Peyer's patch (tissue), 4 donors: ENCODE measurements around the gene SMAD3.

ENCODE experiments used
- CTCF ChIP-seq, 6 experiments: fragments of 450-650 bp in 4 of 6; fragments of 200-600 bp in 2 of 6; sonication (generic) in 1 of 6; IDR thresholded peaks; one replicate each; pipeline ENCODE4 v1.5.1; 2017 to 2019; ENCODE audit warnings: antibody characterized with exemption in 6 of 6, mild to moderate bottlenecking in 3 of 6, moderate library complexity in 1 of 6
- POLR2A ChIP-seq, 2 donors: fragments of 450-650 bp; IDR thresholded peaks; one replicate each; pipeline ENCODE4 v1.5.1; 2017; ENCODE audit warnings: antibody characterized with exemption in 2 of 2, mild to moderate bottlenecking in 2 of 2, moderate library complexity in 2 of 2

- no peak for TF ChIP-seq CTCF (IDR thresholded peaks at IDR 0.05)
- TF ChIP-seq POLR2A (IDR thresholded peaks at IDR 0.05), result no peak
Observed at GRCh38 chr15:67174446-67174845, 109.0 kb downstream of the SMAD3 start.
